GM21529 (cell line): ENCODE measurements around the gene PSPH.

ENCODE experiments used
- ATAC-seq: cut with Tn5 transposase; IDR thresholded peaks from one replicate; pipeline ENCODE4 v1.9.1; 2021; ENCODE audit not compliant: unreplicated experiment

Gene PSPH

GRCh38 chr7:56007167-56007652, 44.0 kb downstream of the PSPH start:
- no peak for ATAC-seq

GRCh38 chr7:56003749-56004148, 47.5 kb downstream of the PSPH start:
- ATAC-seq: no peak

GRCh38 chr7:55996856-55997500, 54.3 kb downstream of the PSPH start:
- ATAC-seq: no peak

- ATAC-seq: no peak
These were observed 58.9 kb downstream of the PSPH start for GRCh38 chr7:55992346-55992745.

- no peak for ATAC-seq
These were observed 67.7 kb downstream of the PSPH start for GRCh38 chr7:55983537-55983936.

GRCh38 chr7:55980266-55980665, 71.0 kb downstream of the PSPH start:
- ATAC-seq: no peak

GRCh38 chr7:55977831-55978230, 73.4 kb downstream of the PSPH start:
- no peak for ATAC-seq

GRCh38 chr7:55975988-55976633, 75.1 kb downstream of the PSPH start:
- no peak for ATAC-seq

- no peak for ATAC-seq
These were observed 77.4 kb downstream of the PSPH start for GRCh38 chr7:55973747-55974250.

- ATAC-seq: no peak
These were observed 80.3 kb downstream of the PSPH start for GRCh38 chr7:55970978-55971377.

GRCh38 chr7:55970561-55970960, 80.7 kb downstream of the PSPH start:
- ATAC-seq: no peak

- ATAC-seq: no peak
These were observed 81.9 kb downstream of the PSPH start for GRCh38 chr7:55969391-55969790.

- no peak for ATAC-seq
These were observed 84.4 kb downstream of the PSPH start for GRCh38 chr7:55966851-55967250.

- no peak for ATAC-seq
These were observed 85.3 kb downstream of the PSPH start for GRCh38 chr7:55965805-55966421.

GRCh38 chr7:55965100-55965470, 86.2 kb downstream of the PSPH start:
- no peak for ATAC-seq

GRCh38 chr7:55964261-55965099, 86.8 kb downstream of the PSPH start, which contains the start of gene NIPSNAP2:
NIPSNAP2 (plus strand) TSS chr7:55964585; CDS start chr7:55964610, 25 bp downstream.
- ATAC-seq: peak; percentile 79

GRCh38 chr7:55963584-55964168, 87.6 kb downstream of the PSPH start:
- no peak for ATAC-seq

GRCh38 chr7:55962014-55962413, 89.2 kb downstream of the PSPH start:
- ATAC-seq: no peak
